ENCODE measurements around the gene ATG7.

ATG7 gene

DNA sequence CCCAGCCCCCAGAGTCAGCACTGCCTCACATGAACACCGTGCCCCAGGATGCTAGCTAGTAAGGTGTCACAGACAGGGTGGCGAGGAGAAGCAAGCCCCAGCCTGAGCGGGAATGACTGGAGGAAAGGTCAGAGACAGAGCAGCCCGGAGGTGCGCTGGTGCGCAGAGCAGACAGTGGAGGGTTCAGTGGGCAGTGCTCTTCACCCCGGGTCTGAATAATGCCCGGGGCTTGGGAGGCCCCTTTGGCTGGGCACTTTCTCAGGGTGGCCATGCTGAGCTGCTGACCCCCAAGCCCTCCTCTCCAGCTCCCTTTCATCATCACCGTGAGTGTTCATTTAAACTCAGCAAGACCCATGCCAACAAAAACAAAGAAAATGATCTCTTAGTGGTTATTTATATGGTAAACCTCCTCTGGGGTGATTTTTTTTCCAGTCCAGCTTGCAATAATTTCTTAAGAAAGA, 260.8 kb downstream of the ATG7 start:
- H3K4me3 ChIP-seq (ENCODE audit: low read depth, low read length) = no peak overlapping the region
- DNase-seq (ENCODE audit: low read depth) = no peak
- TF ChIP-seq, protein P1, sequence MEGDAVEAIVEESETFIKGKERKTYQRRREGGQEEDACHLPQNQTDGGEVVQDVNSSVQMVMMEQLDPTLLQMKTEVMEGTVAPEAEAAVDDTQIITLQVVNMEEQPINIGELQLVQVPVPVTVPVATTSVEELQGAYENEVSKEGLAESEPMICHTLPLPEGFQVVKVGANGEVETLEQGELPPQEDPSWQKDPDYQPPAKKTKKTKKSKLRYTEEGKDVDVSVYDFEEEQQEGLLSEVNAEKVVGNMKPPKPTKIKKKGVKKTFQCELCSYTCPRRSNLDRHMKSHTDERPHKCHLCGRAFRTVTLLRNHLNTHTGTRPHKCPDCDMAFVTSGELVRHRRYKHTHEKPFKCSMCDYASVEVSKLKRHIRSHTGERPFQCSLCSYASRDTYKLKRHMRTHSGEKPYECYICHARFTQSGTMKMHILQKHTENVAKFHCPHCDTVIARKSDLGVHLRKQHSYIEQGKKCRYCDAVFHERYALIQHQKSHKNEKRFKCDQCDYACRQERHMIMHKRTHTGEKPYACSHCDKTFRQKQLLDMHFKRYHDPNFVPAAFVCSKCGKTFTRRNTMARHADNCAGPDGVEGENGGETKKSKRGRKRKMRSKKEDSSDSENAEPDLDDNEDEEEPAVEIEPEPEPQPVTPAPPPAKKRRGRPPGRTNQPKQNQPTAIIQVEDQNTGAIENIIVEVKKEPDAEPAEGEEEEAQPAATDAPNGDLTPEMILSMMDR (IDR thresholded peaks at IDR 0.05; ENCODE audit: low read depth, low read length, missing control alignments) = no peak

DNA sequence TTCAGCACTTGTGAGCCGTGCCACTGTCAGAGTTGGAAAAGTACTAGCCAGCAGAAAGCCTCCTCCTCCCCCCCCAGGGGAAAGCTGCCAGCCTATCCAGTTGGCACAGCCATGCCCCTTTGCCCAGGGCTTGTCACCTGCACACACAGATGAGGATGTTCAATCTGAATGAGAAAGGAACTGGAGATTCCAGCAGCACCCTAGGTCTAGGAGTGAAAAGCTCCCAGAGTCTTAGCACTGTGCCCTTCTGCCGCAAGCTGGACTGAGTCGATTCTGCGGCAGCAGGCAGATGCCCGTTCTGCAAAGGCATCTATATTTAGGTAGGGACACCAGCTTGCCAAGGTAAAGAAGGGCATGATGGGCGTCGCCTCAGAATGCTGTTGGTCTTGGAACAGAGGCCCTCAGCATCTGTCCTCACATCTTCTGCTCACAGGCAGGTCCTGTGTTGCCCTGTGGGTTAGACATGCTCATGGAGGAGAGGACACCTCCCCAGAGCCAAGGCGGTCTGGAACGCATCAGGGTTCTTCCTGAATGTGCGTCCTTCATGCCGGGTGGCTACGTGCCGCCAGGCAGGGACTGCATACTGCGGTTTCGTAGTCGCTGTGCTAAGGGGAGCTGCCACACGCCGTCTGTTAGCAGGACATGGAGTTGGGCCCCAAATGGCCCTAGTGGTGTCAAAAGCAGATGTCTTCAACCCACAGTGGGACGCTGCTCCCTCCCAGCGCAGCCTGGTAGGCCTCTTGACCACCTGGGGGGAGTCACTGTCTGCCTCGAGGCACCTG, 262.0 kb downstream of the ATG7 start:
- TF ChIP-seq, protein P1 (IDR thresholded peaks at IDR 0.05; ENCODE audit: low read depth, low read length, missing control alignments) = no peak
- H3K4me3 ChIP-seq (ENCODE audit: low read depth, low read length) = no peak overlapping the region
- no peak for DNase-seq (ENCODE audit: low read depth)

DNA sequence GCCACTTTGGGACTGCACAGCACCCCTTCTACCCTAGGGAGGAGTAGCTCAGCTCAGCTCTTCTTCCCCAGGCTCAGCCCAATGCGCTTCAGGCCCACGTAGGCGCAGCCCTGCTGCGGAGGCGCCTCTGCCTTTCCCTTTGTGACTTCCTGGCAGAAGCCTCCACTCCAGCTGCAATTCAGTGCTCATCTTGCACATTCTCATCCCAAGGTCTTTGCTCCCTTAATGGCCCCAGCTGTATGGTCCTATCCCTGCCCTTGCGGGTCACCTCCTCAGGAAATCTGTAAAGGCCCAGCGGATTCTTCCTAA, 262.6 kb downstream of the ATG7 start:
- DNase-seq (ENCODE audit: low read depth) = no peak
- TF ChIP-seq, protein P1 (IDR thresholded peaks at IDR 0.05; ENCODE audit: low read depth, low read length, missing control alignments) = no peak
- no peak overlapping the region for H3K4me3 ChIP-seq (ENCODE audit: low read depth, low read length)

DNA sequence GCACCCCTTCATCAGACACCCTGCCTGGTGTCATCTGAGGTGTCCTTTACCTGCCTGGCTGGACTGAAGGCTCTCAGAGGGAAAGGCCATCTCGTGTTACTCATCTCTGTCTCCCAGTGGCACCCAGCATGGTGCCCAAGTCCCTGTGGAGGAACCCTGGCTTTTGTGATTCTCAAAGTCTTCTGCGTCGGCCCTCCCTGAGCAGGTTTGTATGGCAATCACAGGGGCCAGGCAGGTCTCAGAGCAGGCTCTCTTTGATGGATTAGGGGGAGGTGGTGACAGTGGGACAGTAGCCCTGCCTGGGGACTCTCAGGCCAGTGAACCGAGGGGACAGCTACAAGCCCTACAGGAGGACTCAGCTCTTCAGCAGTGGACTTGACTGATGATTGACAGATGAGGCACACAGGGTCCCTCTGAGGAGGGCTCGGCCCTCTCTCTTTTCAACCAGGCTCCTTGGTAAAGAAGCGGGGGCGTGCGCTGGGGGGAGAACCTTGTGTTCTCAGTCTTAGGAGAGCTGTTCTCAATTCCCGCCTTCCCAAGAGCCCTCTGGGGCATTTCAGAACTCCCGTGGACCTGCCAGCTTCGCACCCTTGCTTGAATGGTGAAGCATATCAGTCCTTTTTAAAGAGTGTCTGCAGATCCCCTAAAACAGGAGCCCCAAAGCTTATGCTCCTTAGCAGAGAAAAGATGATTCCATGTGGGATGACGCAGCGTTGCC, 263.2 kb downstream of the ATG7 start:
- no peak for DNase-seq (ENCODE audit: low read depth)

DNA sequence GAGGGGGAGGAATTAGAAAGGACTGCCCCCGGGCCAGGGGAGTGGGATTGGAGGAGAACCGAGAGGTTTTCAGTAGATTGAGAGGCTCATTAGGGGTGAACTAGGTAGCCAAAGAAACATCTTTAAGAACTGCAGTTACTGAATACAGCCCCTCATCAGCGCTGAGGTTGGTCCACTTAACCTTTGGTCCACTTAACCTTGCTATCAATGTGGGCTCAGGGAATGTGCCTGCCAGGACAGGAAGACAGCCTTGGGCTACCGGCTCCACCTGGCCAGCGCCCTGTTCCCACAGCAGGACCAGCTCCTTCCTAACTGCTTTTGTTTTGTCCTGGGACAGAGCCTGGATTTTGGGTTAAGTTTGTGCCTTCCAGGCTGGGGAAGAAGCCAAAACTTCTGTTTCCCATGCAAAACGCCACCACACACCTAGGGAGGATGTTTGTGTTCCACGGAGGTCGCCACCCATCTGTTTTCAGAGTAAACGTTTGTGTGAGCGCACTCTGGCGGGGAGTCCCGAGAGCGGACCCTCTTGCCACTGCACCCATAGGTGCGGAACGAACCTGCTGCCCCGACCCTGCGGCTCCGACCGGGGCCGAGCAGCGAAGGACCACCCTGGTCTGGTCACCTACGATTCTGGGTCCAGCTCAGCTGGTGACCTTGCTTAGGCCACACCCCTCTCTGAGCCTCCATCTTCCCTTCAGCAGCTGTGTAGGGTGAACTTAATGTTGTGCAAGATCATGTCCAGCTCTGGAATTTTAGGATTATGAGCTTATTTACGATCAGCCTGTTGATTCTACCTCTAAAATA, 264.1 kb downstream of the ATG7 start:
- TF ChIP-seq, protein P1 (IDR thresholded peaks at IDR 0.05; ENCODE audit: low read depth, low read length, missing control alignments) = no peak
- DNase-seq (ENCODE audit: low read depth) = no peak

More for the DNA sequence above, 263.2 kb downstream of the ATG7 start:
- H3K4me3 ChIP-seq (ENCODE audit: low read depth, low read length) = no peak overlapping the region
- TF ChIP-seq, protein P1 (IDR thresholded peaks at IDR 0.05; ENCODE audit: low read depth, low read length, missing control alignments) = no peak

DNA sequence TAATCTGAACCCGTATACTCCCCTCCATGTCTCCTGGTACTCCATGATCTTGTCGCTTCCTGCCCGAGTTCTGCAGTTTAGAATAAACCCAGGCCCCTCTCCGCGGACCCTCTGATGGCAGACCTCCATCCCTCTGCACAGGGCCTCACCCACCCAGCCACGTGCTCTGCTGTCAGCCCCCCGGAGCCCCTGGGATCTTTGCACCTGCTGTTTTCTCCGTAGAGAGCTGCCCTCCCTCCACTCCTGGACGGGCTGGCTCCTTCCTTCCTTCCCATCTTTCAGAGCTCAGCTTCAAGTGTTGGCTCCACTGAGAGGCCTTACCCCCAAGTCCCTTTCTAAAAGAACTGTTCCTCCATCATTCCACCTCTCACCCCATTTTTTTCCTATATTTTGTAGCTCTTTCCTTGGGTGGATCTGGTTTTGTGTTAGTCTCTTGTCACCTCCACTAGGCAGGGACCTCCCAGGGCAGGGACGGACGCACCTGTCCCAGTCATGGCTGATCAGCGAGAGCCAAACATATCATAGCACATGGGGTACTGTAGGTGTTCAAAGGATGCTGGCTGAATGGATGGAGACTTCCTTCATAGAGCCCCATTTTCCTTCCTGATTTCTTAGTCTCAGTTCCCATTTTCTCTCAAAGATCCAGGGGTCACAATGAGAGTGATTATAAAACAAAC, 264.9 kb downstream of the ATG7 start:
- TF ChIP-seq, protein P1 (IDR thresholded peaks at IDR 0.05; ENCODE audit: low read depth, low read length, missing control alignments) = no peak
- no peak for DNase-seq (ENCODE audit: low read depth)
- no peak overlapping the region for H3K4me3 ChIP-seq (ENCODE audit: low read depth, low read length)

More for the DNA sequence above, 264.1 kb downstream of the ATG7 start:
- no peak overlapping the region for H3K4me3 ChIP-seq (ENCODE audit: low read depth, low read length)

Data from GM12864 (cell line).